Naive thymus-derived CD8-positive, alpha-beta T cell (primary cell): ENCODE results near the gene LFNG. TPM values are rescaled to one million over a fixed set of nuclear protein-coding genes. Genes with fewer than 3 reads are reported as not detected.

Experiments used
- ATAC-seq, 2 donors: fragments of 150-1000 bp; cut with Tn5 transposase in 1 of 2; sonication (Bioruptor Pico), chemical (Tn5 transposase) in 1 of 2; 1 replicate in 1 of 2; 2 replicates in 1 of 2; pipeline ENCODE4 v1.10.0; 2021; ENCODE audit warnings: mild to moderate bottlenecking in 2 of 2, moderate library complexity in 2 of 2
- POLR2A ChIA-PET: fragments of 350-600 bp; sonication (Branson Sonifier 250); formaldehyde crosslinking; loops from one replicate; lab custom pipeline; 2021; ENCODE audit warnings: antibody characterized with exemption; lab: Charles Lee
- DNase-seq, 10 donors: peaks; one replicate each; pipeline versions ENCODE4 v3.0.0 to v3.0.0-alpha.2; 2020 to 2022
- H3K27ac Mint-ChIP-seq, 10 donors: one replicate each; pipeline ENCODE4 v1.8.0; 2020 to 2022; ENCODE audit warnings: mild to moderate bottlenecking in 10 of 10, mixed read lengths in 10 of 10, moderate library complexity in 4 of 10, inconsistent platforms in 1 of 10
- H3K27me3 Mint-ChIP-seq, 5 donors: one replicate each; pipeline ENCODE4 v1.8.0; 2021 to 2022; ENCODE audit warnings: mixed read lengths in 5 of 5
- H3K36me3 Mint-ChIP-seq, 3 donors: one replicate each; pipeline ENCODE4 v1.8.0; 2020 to 2022; ENCODE audit warnings: mixed read lengths in 3 of 3, mild to moderate bottlenecking in 2 of 3, inconsistent platforms in 1 of 3
- H3K4me1 Mint-ChIP-seq, 4 donors: one replicate each; pipeline ENCODE4 v1.8.0; 2021 to 2022; ENCODE audit warnings: mixed read lengths in 4 of 4
- H3K4me3 Mint-ChIP-seq, 10 donors: one replicate each; pipeline ENCODE4 v1.8.0; 2020 to 2022; ENCODE audit warnings: mild to moderate bottlenecking in 10 of 10, mixed read lengths in 10 of 10, moderate library complexity in 6 of 10, inconsistent platforms in 1 of 10
- H3K9me3 Mint-ChIP-seq, 9 donors: one replicate each; pipeline ENCODE4 v1.8.0; 2020 to 2022; ENCODE audit warnings: mixed read lengths in 9 of 9, mild to moderate bottlenecking in 3 of 9, inconsistent platforms in 1 of 9, moderate library complexity in 1 of 9
- polyA plus RNA-seq, 3 donors: library from polyadenylated mRNA; unstranded; fragments of 300-500 nt; fragmentation: Illumina TruSeq; gene quantifications; one replicate each; pipeline ENCODE4 v1.2.3, GENCODE V29; 2021
- total RNA-seq, 8 experiments: library from RNA in 2 of 8; stranded (reverse) in 2 of 8; gene quantifications; one replicate each; pipeline ENCODE4 v1.2.3 and lab custom pipeline; 2021 to 2026

Gene LFNG
- total and polyA plus RNA-seq, 5 experiments from 2014 or later, result 0.54 to 153 (median 3.0) TPM

- H3K4me3 Mint-ChIP-seq, result peak overlapping the region in 1 of 10 donors; percentile 14
- H3K9me3 Mint-ChIP-seq, result no peaks in the 10 kb centered on the region
- H3K27ac Mint-ChIP-seq, result peak overlapping the region in 1 of 10 donors; percentile 88
- H3K27me3 Mint-ChIP-seq, result no peaks in the 10 kb centered on the region
- POLR2A ChIA-PET, result interaction anchor here (1.6 to 6.1 kb wide), 3 partner anchors 9 to 35 kb away, joined by 5 to 30 read pairs (median 11); no protein-coding TSS in a partner anchor
- peaks cover 0 to 15% (median 2%) of the 10 kb centered on the region in 3 donors for H3K36me3 Mint-ChIP-seq
- peaks cover 0 to 2% (median 0%) of the 10 kb centered on the region in 4 donors for H3K4me1 Mint-ChIP-seq
- ATAC-seq, result peak in 1 of 2 donors; percentile 13
- peak in 1 of 10 donors; percentile 60 for DNase-seq
Measured at GRCh38 chr7:2537981-2538851, 18.6 kb downstream of the LFNG start.

- POLR2A ChIA-PET, result interaction anchor here (1.4 to 6.1 kb wide), 5 partner anchors 10 to 36 kb away, joined by 3 to 30 read pairs (median 5); no protein-coding TSS in a partner anchor
- peak in 1 of 10 donors; percentile 17 for DNase-seq
- Mint-ChIP-seq H3K4me3 (no peak overlapping the region), H3K27ac (peak overlapping the region in 1 of 10 donors; percentile 88), H3K4me1 (peaks cover 0 to 2% (median 0%) of the 10 kb centered on the region in 4 donors), H3K36me3 (peaks cover 0 to 24% (median 2%) of the 10 kb centered on the region in 3 donors), H3K9me3 (no peaks in the 10 kb centered on the region), H3K27me3 (no peaks in the 10 kb centered on the region)
- peak in 1 of 2 donors; percentile 13 for ATAC-seq
Measured at GRCh38 chr7:2539031-2539911, 19.7 kb downstream of the LFNG start.

GRCh38 chr7:2540133-2540532, 20.6 kb downstream of the LFNG start:
- ATAC-seq, result no peak
- peaks cover 0 to 2% (median 0%) of the 10 kb centered on the region in 4 donors for H3K4me1 Mint-ChIP-seq
- H3K36me3 Mint-ChIP-seq, result peaks cover 0 to 30% (median 2%) of the 10 kb centered on the region in 3 donors
- POLR2A ChIA-PET, result interaction anchor here (0.9 to 6.1 kb wide), 7 partner anchors 11 to 37 kb away, joined by 3 to 30 read pairs (median 5); no protein-coding TSS in a partner anchor
- DNase-seq, result no peak
- peak overlapping the region in 1 of 10 donors; percentile 24 for H3K4me3 Mint-ChIP-seq
- H3K27me3 Mint-ChIP-seq, result no peaks in the 10 kb centered on the region
- H3K9me3 Mint-ChIP-seq, result no peaks in the 10 kb centered on the region
- H3K27ac Mint-ChIP-seq, result peak overlapping the region in 1 of 10 donors; percentile 34

GRCh38 chr7:2540641-2541051, 21.1 kb downstream of the LFNG start:
- H3K36me3 Mint-ChIP-seq, result peaks cover 0 to 30% (median 2%) of the 10 kb centered on the region in 3 donors
- no peaks in the 10 kb centered on the region for H3K9me3 Mint-ChIP-seq
- peak; percentile 7 to 18 for ATAC-seq
- H3K27me3 Mint-ChIP-seq, result no peaks in the 10 kb centered on the region
- H3K4me3 Mint-ChIP-seq, result no peak overlapping the region
- DNase-seq, result peak in 1 of 10 donors; percentile 18
- POLR2A ChIA-PET, result interaction anchor here (0.9 to 6.1 kb wide), 6 partner anchors 12 to 20 kb away, joined by 3 to 30 read pairs (median 4); partner anchors contain the start of gene BRAT1
- peaks cover 0 to 2% (median 0%) of the 10 kb centered on the region in 4 donors for H3K4me1 Mint-ChIP-seq
- peak overlapping the region in 2 of 10 donors; percentile 11 to 13 for H3K27ac Mint-ChIP-seq

- Mint-ChIP-seq H3K27me3 (no peaks in the 10 kb centered on the region), H3K36me3 (peaks cover 0 to 37% (median 2%) of the 10 kb centered on the region in 3 donors), H3K4me1 (peaks cover 0 to 4% (median 0%) of the 10 kb centered on the region in 4 donors), H3K4me3 (no peak overlapping the region), H3K9me3 (no peaks in the 10 kb centered on the region), H3K27ac (peak overlapping the region in 2 of 10 donors; percentile 18 to 85)
- POLR2A ChIA-PET, result interaction anchor here (0.8 to 6.1 kb wide), 4 partner anchors 13 to 33 kb away, joined by 3 to 30 read pairs (median 4); partner anchors contain the start of genes BRAT1 and IQCE
- DNase-seq (no peak), ATAC-seq (no peak)
Measured at GRCh38 chr7:2541291-2542010, 21.9 kb downstream of the LFNG start.

- H3K27ac Mint-ChIP-seq, result peak overlapping the region in 1 of 10 donors; percentile 29
- H3K36me3 Mint-ChIP-seq, result peaks cover 0 to 44% (median 2%) of the 10 kb centered on the region in 3 donors
- POLR2A ChIA-PET, result interaction anchor here (0.8 to 6.1 kb wide), 8 partner anchors 10 to 34 kb away, joined by 3 to 30 read pairs (median 4); partner anchors contain the start of genes BRAT1 and IQCE
Measured at GRCh38 chr7:2542011-2542915, 22.7 kb downstream of the LFNG start.

GRCh38 chr7:2542916-2543871, 23.6 kb downstream of the LFNG start:
- Mint-ChIP-seq H3K4me3 (peak overlapping the region in 1 of 10 donors; percentile 22), H3K9me3 (no peaks in the 10 kb centered on the region), H3K27ac (peak overlapping the region in 4 of 10 donors; percentile 20 to 89 (median 68)), H3K4me1 (peaks cover 0 to 7% (median 3%) of the 10 kb centered on the region in 4 donors), H3K36me3 (peaks cover 0 to 50% (median 3%) of the 10 kb centered on the region in 3 donors), H3K27me3 (no peaks in the 10 kb centered on the region)
- POLR2A ChIA-PET, result interaction anchor here (0.8 to 6.1 kb wide), 7 partner anchors 9 to 35 kb away, joined by 3 to 30 read pairs (median 4); no protein-coding TSS in a partner anchor
- no peak for DNase-seq
- ATAC-seq, result no peak

More at GRCh38 chr7:2542011-2542915, 22.7 kb downstream of the LFNG start:
- no peak for ATAC-seq
- peak overlapping the region in 1 of 10 donors; percentile 38 for H3K4me3 Mint-ChIP-seq
- DNase-seq, result no peak
- H3K9me3 Mint-ChIP-seq, result no peaks in the 10 kb centered on the region
- H3K4me1 Mint-ChIP-seq, result peaks cover 0 to 4% (median under 1%) of the 10 kb centered on the region in 4 donors
- no peaks in the 10 kb centered on the region for H3K27me3 Mint-ChIP-seq

GRCh38 chr7:2544541-2545188, 25.1 kb downstream of the LFNG start:
- POLR2A ChIA-PET, result interaction anchor here (0.8 to 1.3 kb wide), 3 partner anchors 9 to 15 kb away, joined by 3 to 4 read pairs (median 3); no protein-coding TSS in a partner anchor
- no peak for DNase-seq
- Mint-ChIP-seq H3K27me3 (no peaks in the 10 kb centered on the region), H3K27ac (peak overlapping the region in 2 of 10 donors; percentile 13 to 74), H3K9me3 (no peaks in the 10 kb centered on the region), H3K36me3 (peaks cover 0 to 55% (median 4%) of the 10 kb centered on the region in 3 donors), H3K4me3 (no peak overlapping the region), H3K4me1 (peaks cover 5 to 12% (median 9%) of the 10 kb centered on the region in 4 donors)
- no peak for ATAC-seq

GRCh38 chr7:2545746-2546425, 26.3 kb downstream of the LFNG start:
- POLR2A ChIA-PET, result interaction anchor here (0.8 to 2.2 kb wide), 5 partner anchors 8 to 37 kb away, joined by 3 to 10 read pairs (median 3); no protein-coding TSS in a partner anchor
- Mint-ChIP-seq H3K4me1 (peaks cover 8 to 19% (median 15%) of the 10 kb centered on the region in 4 donors), H3K27me3 (no peaks in the 10 kb centered on the region), H3K27ac (peak overlapping the region in 1 of 10 donors; percentile 40), H3K9me3 (no peaks in the 10 kb centered on the region), H3K4me3 (peak overlapping the region in 1 of 10 donors; percentile 6), H3K36me3 (peaks cover 0 to 64% (median 4%) of the 10 kb centered on the region in 3 donors)
- DNase-seq (no peak), ATAC-seq (no peak)
